Measurements from ENCODE around the gene COL23A1. TPM values are rescaled to one million over a fixed set of nuclear protein-coding genes. Genes with fewer than 3 reads are reported as not detected.

Gene COL23A1
- total and polyA plus RNA-seq, 2 of the 13 experiments (the other 11 are each of a cell fraction or from before 2014, with no cell fraction given) = not detected

DNA sequence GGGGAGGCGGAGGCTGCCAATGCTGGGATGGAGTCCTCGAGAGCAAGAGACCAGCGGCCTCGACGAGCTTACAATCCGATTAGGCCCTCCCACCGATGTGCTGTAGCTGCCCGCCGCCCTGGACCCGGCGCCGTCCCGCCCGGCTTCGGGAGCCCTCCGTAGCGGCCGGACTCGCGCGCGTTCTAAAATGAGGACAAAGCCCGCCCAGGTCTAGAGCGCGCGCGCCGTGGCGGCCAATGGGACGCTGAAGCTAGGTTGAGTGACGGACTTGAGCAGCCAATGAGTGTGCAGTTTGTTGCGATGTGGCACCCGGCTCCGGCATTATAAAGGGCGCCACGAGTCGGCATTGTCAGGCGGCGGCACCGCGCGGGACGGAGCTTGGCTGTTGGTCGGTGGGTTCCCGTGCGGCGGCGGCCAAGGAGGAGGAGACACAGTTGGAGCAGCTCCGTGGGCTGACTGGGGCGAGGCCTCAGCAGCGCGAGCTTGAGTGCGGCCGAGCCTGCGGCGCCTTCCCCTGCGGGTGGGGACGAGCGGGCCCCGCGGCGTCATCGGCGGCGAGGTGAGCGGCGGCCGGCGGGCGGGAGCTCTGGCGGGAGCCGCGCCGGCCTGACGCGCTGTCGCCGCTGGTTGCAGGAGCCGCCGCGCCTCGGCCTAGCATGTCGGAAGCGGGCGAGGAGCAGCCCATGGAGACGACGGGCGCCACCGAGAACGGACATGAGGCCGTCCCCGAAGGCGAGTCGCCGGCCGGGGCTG lies 385.8 kb downstream of the COL23A1 start, which contains the start of gene HNRNPAB (continued):
- TF ChIP-seq, protein P1, sequence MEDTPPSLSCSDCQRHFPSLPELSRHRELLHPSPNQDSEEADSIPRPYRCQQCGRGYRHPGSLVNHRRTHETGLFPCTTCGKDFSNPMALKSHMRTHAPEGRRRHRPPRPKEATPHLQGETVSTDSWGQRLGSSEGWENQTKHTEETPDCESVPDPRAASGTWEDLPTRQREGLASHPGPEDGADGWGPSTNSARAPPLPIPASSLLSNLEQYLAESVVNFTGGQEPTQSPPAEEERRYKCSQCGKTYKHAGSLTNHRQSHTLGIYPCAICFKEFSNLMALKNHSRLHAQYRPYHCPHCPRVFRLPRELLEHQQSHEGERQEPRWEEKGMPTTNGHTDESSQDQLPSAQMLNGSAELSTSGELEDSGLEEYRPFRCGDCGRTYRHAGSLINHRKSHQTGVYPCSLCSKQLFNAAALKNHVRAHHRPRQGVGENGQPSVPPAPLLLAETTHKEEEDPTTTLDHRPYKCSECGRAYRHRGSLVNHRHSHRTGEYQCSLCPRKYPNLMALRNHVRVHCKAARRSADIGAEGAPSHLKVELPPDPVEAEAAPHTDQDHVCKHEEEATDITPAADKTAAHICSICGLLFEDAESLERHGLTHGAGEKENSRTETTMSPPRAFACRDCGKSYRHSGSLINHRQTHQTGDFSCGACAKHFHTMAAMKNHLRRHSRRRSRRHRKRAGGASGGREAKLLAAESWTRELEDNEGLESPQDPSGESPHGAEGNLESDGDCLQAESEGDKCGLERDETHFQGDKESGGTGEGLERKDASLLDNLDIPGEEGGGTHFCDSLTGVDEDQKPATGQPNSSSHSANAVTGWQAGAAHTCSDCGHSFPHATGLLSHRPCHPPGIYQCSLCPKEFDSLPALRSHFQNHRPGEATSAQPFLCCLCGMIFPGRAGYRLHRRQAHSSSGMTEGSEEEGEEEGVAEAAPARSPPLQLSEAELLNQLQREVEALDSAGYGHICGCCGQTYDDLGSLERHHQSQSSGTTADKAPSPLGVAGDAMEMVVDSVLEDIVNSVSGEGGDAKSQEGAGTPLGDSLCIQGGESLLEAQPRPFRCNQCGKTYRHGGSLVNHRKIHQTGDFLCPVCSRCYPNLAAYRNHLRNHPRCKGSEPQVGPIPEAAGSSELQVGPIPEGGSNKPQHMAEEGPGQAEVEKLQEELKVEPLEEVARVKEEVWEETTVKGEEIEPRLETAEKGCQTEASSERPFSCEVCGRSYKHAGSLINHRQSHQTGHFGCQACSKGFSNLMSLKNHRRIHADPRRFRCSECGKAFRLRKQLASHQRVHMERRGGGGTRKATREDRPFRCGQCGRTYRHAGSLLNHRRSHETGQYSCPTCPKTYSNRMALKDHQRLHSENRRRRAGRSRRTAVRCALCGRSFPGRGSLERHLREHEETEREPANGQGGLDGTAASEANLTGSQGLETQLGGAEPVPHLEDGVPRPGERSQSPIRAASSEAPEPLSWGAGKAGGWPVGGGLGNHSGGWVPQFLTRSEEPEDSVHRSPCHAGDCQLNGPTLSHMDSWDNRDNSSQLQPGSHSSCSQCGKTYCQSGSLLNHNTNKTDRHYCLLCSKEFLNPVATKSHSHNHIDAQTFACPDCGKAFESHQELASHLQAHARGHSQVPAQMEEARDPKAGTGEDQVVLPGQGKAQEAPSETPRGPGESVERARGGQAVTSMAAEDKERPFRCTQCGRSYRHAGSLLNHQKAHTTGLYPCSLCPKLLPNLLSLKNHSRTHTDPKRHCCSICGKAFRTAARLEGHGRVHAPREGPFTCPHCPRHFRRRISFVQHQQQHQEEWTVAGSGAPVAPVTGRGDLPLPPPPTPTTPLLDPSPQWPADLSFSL (CRISPR knock-in tag; IDR thresholded peaks at IDR 0.05) = no peak
- 0 out of 2 replicates have a peak, but pooled peaks have one; percentile 61 for TF ChIP-seq ZNF44 (CRISPR knock-in tag; IDR thresholded peaks at IDR 0.05)
- no peak for TF ChIP-seq NBN (conservative IDR thresholded peaks at IDR 0.05)
- TF ChIP-seq TRIM24 (CRISPR knock-in tag; IDR thresholded peaks at IDR 0.05) = no peak
- 0 out of 2 replicates have a peak, but pooled peaks have one; percentile 58 for TF ChIP-seq ZNF772 (CRISPR knock-in tag; IDR thresholded peaks at IDR 0.05)
- peak; percentile 76 for TF ChIP-seq PHF20 (CRISPR knock-in tag; IDR thresholded peaks at IDR 0.05)
- TF ChIP-seq ZNF850 (CRISPR knock-in tag; conservative IDR thresholded peaks at IDR 0.05) = no peak
- TF ChIP-seq, protein P2, sequence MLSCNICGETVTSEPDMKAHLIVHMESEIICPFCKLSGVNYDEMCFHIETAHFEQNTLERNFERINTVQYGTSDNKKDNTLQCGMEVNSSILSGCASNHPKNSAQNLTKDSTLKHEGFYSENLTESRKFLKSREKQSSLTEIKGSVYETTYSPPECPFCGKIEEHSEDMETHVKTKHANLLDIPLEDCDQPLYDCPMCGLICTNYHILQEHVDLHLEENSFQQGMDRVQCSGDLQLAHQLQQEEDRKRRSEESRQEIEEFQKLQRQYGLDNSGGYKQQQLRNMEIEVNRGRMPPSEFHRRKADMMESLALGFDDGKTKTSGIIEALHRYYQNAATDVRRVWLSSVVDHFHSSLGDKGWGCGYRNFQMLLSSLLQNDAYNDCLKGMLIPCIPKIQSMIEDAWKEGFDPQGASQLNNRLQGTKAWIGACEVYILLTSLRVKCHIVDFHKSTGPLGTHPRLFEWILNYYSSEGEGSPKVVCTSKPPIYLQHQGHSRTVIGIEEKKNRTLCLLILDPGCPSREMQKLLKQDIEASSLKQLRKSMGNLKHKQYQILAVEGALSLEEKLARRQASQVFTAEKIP (CRISPR knock-in tag; IDR thresholded peaks at IDR 0.05; ENCODE audit: borderline replicate concordance) = no peak
- TF ChIP-seq, protein P3, sequence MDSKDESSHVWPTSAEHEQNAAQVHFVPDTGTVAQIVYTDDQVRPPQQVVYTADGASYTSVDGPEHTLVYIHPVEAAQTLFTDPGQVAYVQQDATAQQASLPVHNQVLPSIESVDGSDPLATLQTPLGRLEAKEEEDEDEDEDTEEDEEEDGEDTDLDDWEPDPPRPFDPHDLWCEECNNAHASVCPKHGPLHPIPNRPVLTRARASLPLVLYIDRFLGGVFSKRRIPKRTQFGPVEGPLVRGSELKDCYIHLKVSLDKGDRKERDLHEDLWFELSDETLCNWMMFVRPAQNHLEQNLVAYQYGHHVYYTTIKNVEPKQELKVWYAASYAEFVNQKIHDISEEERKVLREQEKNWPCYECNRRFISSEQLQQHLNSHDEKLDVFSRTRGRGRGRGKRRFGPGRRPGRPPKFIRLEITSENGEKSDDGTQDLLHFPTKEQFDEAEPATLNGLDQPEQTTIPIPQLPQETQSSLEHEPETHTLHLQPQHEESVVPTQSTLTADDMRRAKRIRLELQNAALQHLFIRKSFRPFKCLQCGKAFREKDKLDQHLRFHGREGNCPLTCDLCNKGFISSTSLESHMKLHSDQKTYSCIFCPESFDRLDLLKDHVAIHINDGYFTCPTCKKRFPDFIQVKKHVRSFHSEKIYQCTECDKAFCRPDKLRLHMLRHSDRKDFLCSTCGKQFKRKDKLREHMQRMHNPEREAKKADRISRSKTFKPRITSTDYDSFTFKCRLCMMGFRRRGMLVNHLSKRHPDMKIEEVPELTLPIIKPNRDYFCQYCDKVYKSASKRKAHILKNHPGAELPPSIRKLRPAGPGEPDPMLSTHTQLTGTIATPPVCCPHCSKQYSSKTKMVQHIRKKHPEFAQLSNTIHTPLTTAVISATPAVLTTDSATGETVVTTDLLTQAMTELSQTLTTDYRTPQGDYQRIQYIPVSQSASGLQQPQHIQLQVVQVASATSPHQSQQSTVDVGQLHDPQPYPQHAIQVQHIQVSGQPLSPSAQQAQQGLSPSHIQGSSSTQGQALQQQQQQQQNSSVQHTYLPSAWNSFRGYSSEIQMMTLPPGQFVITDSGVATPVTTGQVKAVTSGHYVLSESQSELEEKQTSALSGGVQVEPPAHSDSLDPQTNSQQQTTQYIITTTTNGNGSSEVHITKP (CRISPR knock-in tag; IDR thresholded peaks at IDR 0.05; ENCODE audit: low read depth) = no peak
- TF ChIP-seq, protein P4, sequence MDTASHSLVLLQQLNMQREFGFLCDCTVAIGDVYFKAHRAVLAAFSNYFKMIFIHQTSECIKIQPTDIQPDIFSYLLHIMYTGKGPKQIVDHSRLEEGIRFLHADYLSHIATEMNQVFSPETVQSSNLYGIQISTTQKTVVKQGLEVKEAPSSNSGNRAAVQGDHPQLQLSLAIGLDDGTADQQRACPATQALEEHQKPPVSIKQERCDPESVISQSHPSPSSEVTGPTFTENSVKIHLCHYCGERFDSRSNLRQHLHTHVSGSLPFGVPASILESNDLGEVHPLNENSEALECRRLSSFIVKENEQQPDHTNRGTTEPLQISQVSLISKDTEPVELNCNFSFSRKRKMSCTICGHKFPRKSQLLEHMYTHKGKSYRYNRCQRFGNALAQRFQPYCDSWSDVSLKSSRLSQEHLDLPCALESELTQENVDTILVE (CRISPR knock-in tag; IDR thresholded peaks at IDR 0.05) = 0 out of 2 replicates have a peak, but pooled peaks have one; percentile 58
- peak; percentile 91 for TF ChIP-seq ZNF331 (CRISPR knock-in tag; IDR thresholded peaks at IDR 0.05)
- 0 out of 2 replicates have a peak, but pooled peaks have one; percentile 24 for TF ChIP-seq TOE1 (CRISPR knock-in tag; IDR thresholded peaks at IDR 0.05)
- TF ChIP-seq CEBPB (IDR thresholded peaks at IDR 0.05; ENCODE audit: borderline replicate concordance, low read depth, low read length) = no peak
- TF ChIP-seq, protein P5, sequence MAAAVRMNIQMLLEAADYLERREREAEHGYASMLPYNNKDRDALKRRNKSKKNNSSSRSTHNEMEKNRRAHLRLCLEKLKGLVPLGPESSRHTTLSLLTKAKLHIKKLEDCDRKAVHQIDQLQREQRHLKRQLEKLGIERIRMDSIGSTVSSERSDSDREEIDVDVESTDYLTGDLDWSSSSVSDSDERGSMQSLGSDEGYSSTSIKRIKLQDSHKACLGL (CRISPR knock-in tag; IDR thresholded peaks at IDR 0.05) = peak; percentile 94
- no peak for TF ChIP-seq ZNF775 (CRISPR knock-in tag; IDR thresholded peaks at IDR 0.05; ENCODE audit: borderline replicate concordance)
